Measurements from ENCODE around the gene ARHGAP10. TPM values are rescaled to one million over a fixed set of nuclear protein-coding genes. Genes with fewer than 3 reads are reported as not detected.
"Not testable (repeated sequence)": the region's sequence is repeated elsewhere in the genome, so short reads cannot be mapped to it uniquely, and the experiment has no call there.

The ARHGAP10 gene
- total RNA-seq, 1 experiment from 2014 or later, result 9.7 TPM

- DNase-seq, result no peak
- H3K36me3 ChIP-seq (replicated peaks; ENCODE audit: control insufficient read depth, insufficient read depth, low read length), result no peaks in the 10 kb centered on the region
- no peak overlapping the region for H3K4me3 ChIP-seq (ENCODE audit: insufficient read depth, low read depth, low read length)
- H3K27me3 ChIP-seq (ENCODE audit: control insufficient read depth, insufficient read depth, low read length), result no peaks in the 10 kb centered on the region
Measured at GRCh38 chr4:147864607-147865006, 132.7 kb downstream of the ARHGAP10 start.

GRCh38 chr4:147865926-147866325 is 134.0 kb downstream of the ARHGAP10 start:
- peak; percentile 45 for DNase-seq
- no peak overlapping the region for H3K4me3 ChIP-seq (ENCODE audit: insufficient read depth, low read depth, low read length)
- no peaks in the 10 kb centered on the region for H3K36me3 ChIP-seq (replicated peaks; ENCODE audit: control insufficient read depth, insufficient read depth, low read length)
- H3K27me3 ChIP-seq (ENCODE audit: control insufficient read depth, insufficient read depth, low read length), result no peaks in the 10 kb centered on the region

- no peak overlapping the region for H3K4me3 ChIP-seq (ENCODE audit: insufficient read depth, low read depth, low read length)
- no peaks in the 10 kb centered on the region for H3K27me3 ChIP-seq (ENCODE audit: control insufficient read depth, insufficient read depth, low read length)
- peak; percentile 77 for DNase-seq
- no peaks in the 10 kb centered on the region for H3K36me3 ChIP-seq (replicated peaks; ENCODE audit: control insufficient read depth, insufficient read depth, low read length)
Measured at GRCh38 chr4:147866532-147867271, 134.8 kb downstream of the ARHGAP10 start.

GRCh38 chr4:147874109-147874508 is 142.2 kb downstream of the ARHGAP10 start:
- Histone ChIP-seq H3K27me3 (ENCODE audit: control insufficient read depth, insufficient read depth, low read length) (no peaks in the 10 kb centered on the region), H3K36me3 (replicated peaks; ENCODE audit: control insufficient read depth, insufficient read depth, low read length) (no peaks in the 10 kb centered on the region), H3K4me3 (ENCODE audit: insufficient read depth, low read depth, low read length) (no peak overlapping the region)
- DNase-seq, result no peak

GRCh38 chr4:147877308-147877771 is 145.5 kb downstream of the ARHGAP10 start:
- H3K36me3 ChIP-seq (replicated peaks; ENCODE audit: control insufficient read depth, insufficient read depth, low read length), result no peaks in the 10 kb centered on the region
- no peak for DNase-seq
- H3K27me3 ChIP-seq (ENCODE audit: control insufficient read depth, insufficient read depth, low read length), result no peaks in the 10 kb centered on the region
- no peak overlapping the region for H3K4me3 ChIP-seq (ENCODE audit: insufficient read depth, low read depth, low read length)

GRCh38 chr4:147879676-147880075 is 147.8 kb downstream of the ARHGAP10 start:
- Histone ChIP-seq H3K4me3 (ENCODE audit: insufficient read depth, low read depth, low read length) (no peak overlapping the region), H3K27me3 (ENCODE audit: control insufficient read depth, insufficient read depth, low read length) (no peaks in the 10 kb centered on the region), H3K36me3 (replicated peaks; ENCODE audit: control insufficient read depth, insufficient read depth, low read length) (no peaks in the 10 kb centered on the region)
- no peak for DNase-seq

- H3K4me3 ChIP-seq (ENCODE audit: insufficient read depth, low read depth, low read length), result no peak overlapping the region
- H3K36me3 ChIP-seq (replicated peaks; ENCODE audit: control insufficient read depth, insufficient read depth, low read length), result no peaks in the 10 kb centered on the region
- DNase-seq, result no peak
- H3K27me3 ChIP-seq (ENCODE audit: control insufficient read depth, insufficient read depth, low read length), result no peaks in the 10 kb centered on the region
Measured at GRCh38 chr4:147880511-147880910, 148.6 kb downstream of the ARHGAP10 start.

GRCh38 chr4:147884536-147884935 is 152.6 kb downstream of the ARHGAP10 start:
- no peaks in the 10 kb centered on the region for H3K36me3 ChIP-seq (replicated peaks; ENCODE audit: control insufficient read depth, insufficient read depth, low read length)
- H3K4me3 ChIP-seq (ENCODE audit: insufficient read depth, low read depth, low read length), result no peak overlapping the region

GRCh38 chr4:147885216-147885615 is 153.3 kb downstream of the ARHGAP10 start:
- not testable (repeated sequence) for DNase-seq; H3K4me3 ChIP-seq (ENCODE audit: insufficient read depth, low read depth, low read length); H3K36me3 ChIP-seq (replicated peaks; ENCODE audit: control insufficient read depth, insufficient read depth, low read length); H3K27me3 ChIP-seq (ENCODE audit: control insufficient read depth, insufficient read depth, low read length)

More at GRCh38 chr4:147884536-147884935, 152.6 kb downstream of the ARHGAP10 start:
- DNase-seq, result no peak
- no peaks in the 10 kb centered on the region for H3K27me3 ChIP-seq (ENCODE audit: control insufficient read depth, insufficient read depth, low read length)

GRCh38 chr4:147891476-147892115 is 159.7 kb downstream of the ARHGAP10 start:
- no peak for DNase-seq
- no peaks in the 10 kb centered on the region for H3K36me3 ChIP-seq (replicated peaks; ENCODE audit: control insufficient read depth, insufficient read depth, low read length)
- no peak overlapping the region for H3K4me3 ChIP-seq (ENCODE audit: insufficient read depth, low read depth, low read length)
- no peaks in the 10 kb centered on the region for H3K27me3 ChIP-seq (ENCODE audit: control insufficient read depth, insufficient read depth, low read length)

- H3K36me3 ChIP-seq (replicated peaks; ENCODE audit: control insufficient read depth, insufficient read depth, low read length), result no peaks in the 10 kb centered on the region
- H3K4me3 ChIP-seq (ENCODE audit: insufficient read depth, low read depth, low read length), result no peak overlapping the region
- no peaks in the 10 kb centered on the region for H3K27me3 ChIP-seq (ENCODE audit: control insufficient read depth, insufficient read depth, low read length)
- DNase-seq, result no peak
Measured at GRCh38 chr4:147899512-147899911, 167.6 kb downstream of the ARHGAP10 start.

GRCh38 chr4:147901388-147901787 is 169.5 kb downstream of the ARHGAP10 start:
- no peak for DNase-seq
- H3K4me3 ChIP-seq (ENCODE audit: insufficient read depth, low read depth, low read length), result no peak overlapping the region

GRCh38 chr4:147901916-147902315 is 170.0 kb downstream of the ARHGAP10 start:
- H3K4me3 ChIP-seq (ENCODE audit: insufficient read depth, low read depth, low read length), result no peak overlapping the region
- H3K27me3 ChIP-seq (ENCODE audit: control insufficient read depth, insufficient read depth, low read length), result no peaks in the 10 kb centered on the region
- no peaks in the 10 kb centered on the region for H3K36me3 ChIP-seq (replicated peaks; ENCODE audit: control insufficient read depth, insufficient read depth, low read length)
- DNase-seq, result no peak

More at GRCh38 chr4:147901388-147901787, 169.5 kb downstream of the ARHGAP10 start:
- no peaks in the 10 kb centered on the region for H3K27me3 ChIP-seq (ENCODE audit: control insufficient read depth, insufficient read depth, low read length)
- no peaks in the 10 kb centered on the region for H3K36me3 ChIP-seq (replicated peaks; ENCODE audit: control insufficient read depth, insufficient read depth, low read length)

- no peaks in the 10 kb centered on the region for H3K36me3 ChIP-seq (replicated peaks; ENCODE audit: control insufficient read depth, insufficient read depth, low read length)
Measured at GRCh38 chr4:147909225-147909624, 177.3 kb downstream of the ARHGAP10 start.

GRCh38 chr4:147910315-147910714 is 178.4 kb downstream of the ARHGAP10 start:
- H3K27me3 ChIP-seq (ENCODE audit: control insufficient read depth, insufficient read depth, low read length), result no peaks in the 10 kb centered on the region
- no peaks in the 10 kb centered on the region for H3K36me3 ChIP-seq (replicated peaks; ENCODE audit: control insufficient read depth, insufficient read depth, low read length)
- no peak for DNase-seq
- H3K4me3 ChIP-seq (ENCODE audit: insufficient read depth, low read depth, low read length), result no peak overlapping the region

More at GRCh38 chr4:147909225-147909624, 177.3 kb downstream of the ARHGAP10 start:
- no peak for DNase-seq
- Histone ChIP-seq H3K27me3 (ENCODE audit: control insufficient read depth, insufficient read depth, low read length) (no peaks in the 10 kb centered on the region), H3K4me3 (ENCODE audit: insufficient read depth, low read depth, low read length) (no peak overlapping the region)
